Head of caudate nucleus (tissue), 42 donors: ENCODE data around the gene TNKS2.
"Not testable (repeated sequence)": the region's sequence is repeated elsewhere in the genome, so short reads cannot be mapped to it uniquely, and the experiment has no call there.

Experiments used
- DNase-seq, 42 donors: peaks; one replicate each; pipeline versions ENCODE4 v3.0.0 to v3.0.0-alpha.2; 2020 to 2021; ENCODE audit warnings: mixed read lengths in 7 of 42
- intact Hi-C: fragments of 100-400 bp; cut with DNase I; formaldehyde crosslinking; loops from one replicate; pipeline ENCODE4 v1.15.0; 2022

The TNKS2 gene

DNA sequence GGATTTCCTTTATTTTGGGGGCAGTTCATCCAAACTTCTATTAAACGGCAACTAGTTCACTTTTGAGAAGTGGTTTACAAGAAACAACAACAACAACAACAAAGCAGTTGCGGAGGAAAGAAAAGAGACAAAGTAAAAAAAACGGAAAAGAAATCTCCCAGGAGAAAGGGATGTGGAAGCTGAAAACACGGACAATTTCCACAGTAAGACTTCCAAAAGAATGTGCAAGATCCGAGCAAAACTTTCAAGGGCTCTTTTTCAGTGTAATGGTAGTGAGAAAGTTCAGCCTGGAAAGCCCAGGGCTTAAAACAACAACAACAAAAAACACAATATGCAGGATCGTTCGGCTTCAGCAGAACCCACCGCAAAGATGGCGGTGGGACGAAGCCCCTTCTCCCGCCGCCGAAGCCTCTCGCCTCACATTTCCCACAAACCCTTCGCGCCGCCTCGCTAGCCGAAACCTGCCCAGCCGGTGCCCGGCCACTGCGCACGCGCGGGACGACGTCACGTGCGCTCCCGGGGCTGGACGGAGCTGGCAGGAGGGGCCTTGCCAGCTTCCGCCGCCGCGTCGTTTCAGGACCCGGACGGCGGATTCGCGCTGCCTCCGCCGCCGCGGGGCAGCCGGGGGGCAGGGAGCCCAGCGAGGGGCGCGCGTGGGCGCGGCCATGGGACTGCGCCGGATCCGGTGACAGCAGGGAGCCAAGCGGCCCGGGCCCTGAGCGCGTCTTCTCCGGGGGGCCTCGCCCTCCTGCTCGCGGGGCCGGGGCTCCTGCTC is at the start of gene TNKS2:
Gene TNKS2, plus strand, starts transcription at position 553 of the 775 bp plus-strand sequence. CDS start 265 bp downstream, outside the sequence.
- DNase-seq: peak; percentile 68 to 96 (median 91)
- intact Hi-C loops: loop anchor here (5.0 to 10.0 kb wide), 3 partner anchors 109 to 163 kb away; partner anchors contain the start of genes BTAF1, FGFBP3 and PPP1R3C

DNA sequence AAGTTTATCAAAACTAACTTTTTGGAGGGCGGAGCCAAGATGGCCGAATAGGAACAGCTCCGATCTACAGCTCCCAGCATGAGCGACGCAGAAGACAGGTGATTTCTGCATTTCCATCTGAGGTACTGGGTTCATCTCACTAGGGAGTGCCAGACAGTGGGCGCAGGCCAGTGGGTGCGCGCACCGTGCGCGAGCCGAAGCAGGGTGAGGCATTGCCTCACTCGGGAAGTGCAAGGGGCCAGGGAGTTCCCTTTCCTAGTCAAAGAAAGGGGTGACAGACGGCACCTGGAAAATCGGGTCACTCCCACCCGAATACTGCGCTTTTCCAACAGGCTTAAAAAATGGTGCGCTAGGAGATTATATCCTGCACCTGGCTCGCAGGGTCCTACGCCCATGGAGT is 48.6 kb upstream of the TNKS2 start:
- DNase-seq, intact Hi-C loops: not testable (repeated sequence)

DNA sequence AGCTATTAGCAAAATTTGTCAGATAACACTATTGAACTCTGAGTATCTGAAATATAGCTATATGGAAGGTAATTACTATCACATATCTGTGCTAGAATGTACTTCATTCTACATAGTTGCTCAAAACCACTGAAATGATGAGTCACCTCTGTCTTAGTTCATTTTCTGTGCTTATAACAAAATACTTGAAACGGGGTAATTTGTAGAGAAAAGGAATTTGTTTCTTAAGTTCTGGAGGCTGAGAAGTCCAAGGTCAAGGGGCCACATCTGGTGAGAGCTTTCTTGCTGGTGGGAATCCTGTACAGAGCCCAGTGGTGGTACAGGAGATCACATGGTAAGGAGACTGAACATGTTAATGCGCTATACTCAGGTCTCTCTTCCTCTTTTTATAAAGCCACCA is 41.9 kb upstream of the TNKS2 start:
- intact Hi-C loops: no loop called here

DNA sequence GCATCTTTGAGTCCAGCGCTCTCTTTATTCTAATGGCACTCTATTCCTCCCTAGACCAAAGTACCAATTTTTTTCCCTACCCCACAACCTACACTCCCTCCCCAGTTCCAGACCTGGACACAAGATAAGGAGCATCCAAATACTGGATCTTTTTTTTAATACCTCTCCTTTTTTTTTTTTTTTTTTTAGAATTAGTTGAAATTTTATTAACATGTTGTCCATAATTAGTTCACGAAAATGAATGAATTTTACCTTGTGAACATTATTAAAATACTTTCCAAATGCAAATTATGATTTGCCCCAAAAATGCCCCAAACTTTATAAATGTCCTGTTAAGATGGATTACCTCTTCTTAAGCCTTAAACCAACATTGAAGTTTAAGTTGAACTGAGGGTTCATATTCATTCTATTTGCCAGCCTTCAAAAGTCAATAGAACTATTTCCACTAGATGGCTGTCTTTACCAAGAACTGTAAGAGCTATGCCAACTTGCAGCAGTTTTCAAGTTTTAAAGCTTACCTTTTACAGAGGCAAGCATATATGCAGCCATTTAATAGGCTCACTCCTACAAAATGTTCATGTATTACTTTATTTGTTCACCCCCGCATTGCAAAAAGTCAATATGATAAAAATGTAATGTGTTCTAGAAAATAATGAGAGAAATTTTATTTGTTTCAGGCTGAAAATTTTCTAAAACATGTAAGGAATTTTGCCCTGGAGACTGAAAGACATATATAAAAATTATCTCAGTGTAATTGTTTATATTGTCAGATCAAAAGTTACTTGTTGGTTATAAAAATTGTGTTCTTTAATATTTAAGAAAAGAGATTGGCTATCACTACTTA is 39.7 kb upstream of the TNKS2 start:
- peak in 1 of 42 donors; percentile 13 for DNase-seq
- intact Hi-C loops: loop anchor here (2.0 kb wide), 1 partner anchor 154 kb away; no protein-coding TSS in a partner anchor

More for the DNA sequence above, 41.9 kb upstream of the TNKS2 start:
- no peak for DNase-seq

DNA sequence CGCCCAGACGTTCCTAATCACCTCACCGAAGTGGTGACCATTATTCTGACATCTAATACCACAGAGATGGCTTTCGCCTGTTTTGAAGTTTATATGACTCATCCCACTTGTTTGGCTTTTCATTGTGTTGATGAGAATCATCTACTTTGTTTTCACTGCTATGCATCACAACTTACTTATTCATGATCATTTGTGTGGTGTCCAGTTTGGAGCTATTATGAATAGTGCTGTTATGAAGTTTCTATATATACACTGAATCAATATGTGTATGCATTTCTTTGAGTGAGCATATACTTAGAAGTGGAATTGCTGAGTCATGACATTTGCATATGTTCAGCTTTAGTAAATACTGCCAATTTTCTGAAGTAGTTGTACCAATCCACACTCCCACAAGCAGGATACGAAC is 38.6 kb upstream of the TNKS2 start:
- intact Hi-C loops: loop anchor here (2.0 kb wide), 1 partner anchor 153 kb away; no protein-coding TSS in a partner anchor
- DNase-seq: no peak

DNA sequence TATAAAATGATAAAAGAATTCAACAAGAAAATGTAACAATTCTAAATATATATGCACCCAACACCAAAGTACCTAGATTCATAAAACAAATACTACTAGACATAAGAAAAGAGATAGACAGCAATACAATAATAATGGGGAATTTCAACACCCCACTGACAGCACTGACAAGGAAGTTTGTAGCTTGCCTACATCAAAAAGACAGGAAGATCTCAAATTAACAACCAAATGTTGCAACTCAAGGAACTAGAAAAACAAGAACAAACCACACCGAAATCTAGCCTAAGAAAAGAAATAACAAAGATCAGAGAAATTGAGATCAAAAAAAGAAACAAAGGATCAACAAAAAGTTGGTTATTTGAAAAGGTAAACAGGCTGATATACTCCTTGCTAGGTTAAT is 36.5 kb upstream of the TNKS2 start:
- intact Hi-C loops: no loop called here
- DNase-seq: no peak

DNA sequence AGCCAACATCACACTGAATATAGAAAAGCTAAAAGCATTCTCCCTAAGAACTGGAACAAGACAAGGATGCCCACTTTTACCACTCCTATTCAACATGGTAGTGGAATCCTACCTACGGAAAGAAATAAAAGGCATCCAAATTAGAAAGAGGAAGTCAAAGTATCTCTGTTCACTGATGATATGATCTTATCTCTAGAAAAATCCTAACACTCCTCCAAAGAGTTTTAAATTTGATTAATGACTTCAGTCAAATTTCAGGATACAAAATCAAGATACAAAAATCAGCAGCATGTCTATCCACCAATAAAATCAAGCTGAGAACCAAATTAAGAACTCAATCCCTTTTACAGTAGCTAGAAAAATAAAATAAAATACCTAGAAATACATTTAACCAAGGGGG is 35.3 kb upstream of the TNKS2 start:
- intact Hi-C loops: no loop called here
- no peak for DNase-seq

DNA sequence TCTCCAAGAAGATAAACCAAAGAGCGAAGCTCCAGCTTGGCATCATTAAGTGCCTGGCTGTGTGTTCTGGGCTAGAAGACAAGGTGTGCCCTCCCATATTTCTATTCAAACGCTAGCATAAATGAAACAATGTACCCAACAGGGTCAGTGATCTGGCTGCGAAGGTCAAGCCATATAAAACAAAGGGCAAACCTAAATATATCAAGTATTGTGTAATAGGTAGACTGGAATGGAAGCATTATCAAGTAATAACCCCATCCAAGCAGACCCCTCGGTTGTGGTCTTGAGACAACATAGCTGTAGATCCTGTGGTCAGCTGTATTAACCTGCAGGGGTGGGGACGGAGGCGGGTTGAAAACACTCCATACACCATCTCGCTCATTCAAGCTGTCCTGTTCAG is 31.6 kb upstream of the TNKS2 start:
- no peak for DNase-seq

DNA sequence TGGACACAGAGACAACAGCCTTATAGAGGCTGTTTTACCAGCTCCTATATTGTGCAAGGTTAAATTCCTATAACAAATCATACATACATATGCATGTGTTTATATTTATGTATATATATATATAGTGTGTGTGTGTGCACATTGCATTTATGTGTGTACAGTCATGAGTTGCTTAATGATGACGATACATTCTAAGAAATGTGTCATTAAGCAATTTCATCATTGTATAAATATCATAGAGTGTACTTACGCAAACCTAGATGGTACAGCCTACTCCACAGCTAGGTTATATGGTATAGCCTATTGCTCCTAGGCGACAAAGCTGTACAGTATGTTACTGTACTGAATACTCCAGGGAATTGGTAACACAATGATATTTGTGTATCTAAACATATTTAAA is 30.1 kb upstream of the TNKS2 start:
- intact Hi-C loops: no loop called here
- no peak for DNase-seq

More for the DNA sequence above, 31.6 kb upstream of the TNKS2 start:
- intact Hi-C loops: no loop called here

DNA sequence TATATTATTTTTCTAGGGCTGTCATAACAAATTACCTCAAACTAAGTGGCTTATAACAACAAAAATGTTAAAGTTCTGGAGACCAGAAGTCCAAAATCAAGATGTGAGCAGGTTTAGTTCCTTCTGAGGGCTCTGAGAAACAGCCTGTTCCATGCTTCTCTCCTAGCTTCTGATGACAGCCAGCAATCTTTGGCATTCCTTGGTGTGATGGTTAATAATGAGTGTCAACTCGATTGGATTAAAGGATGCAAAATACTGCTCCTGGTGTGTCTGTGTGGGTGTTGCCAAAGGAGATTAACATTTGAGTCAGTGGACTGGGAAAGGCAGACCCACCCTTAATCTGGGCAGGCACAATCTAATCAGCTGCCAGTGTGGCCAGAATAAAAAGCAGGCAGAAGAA is 26.3 kb upstream of the TNKS2 start:
- no peak for DNase-seq
- intact Hi-C loops: no loop called here

DNA sequence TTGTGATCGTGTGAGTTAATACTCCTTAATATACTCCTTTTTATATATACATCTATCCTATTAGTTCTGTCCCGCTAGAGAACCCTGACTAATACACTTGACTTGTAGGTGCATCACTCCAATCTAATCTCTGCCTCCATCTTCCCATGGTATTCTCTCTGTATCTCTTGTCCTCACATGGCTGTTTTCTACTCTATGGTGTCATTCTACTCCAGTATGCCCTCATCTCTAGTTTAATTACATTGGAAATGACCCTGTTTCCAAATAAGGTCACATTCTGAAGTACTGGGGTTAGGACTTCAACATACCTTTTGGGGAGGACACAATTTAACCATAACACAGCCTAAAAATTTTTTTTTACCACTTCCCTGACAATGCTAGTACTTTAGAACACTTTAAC is 25.8 kb upstream of the TNKS2 start:
- intact Hi-C loops: no loop called here
- no peak for DNase-seq

DNA sequence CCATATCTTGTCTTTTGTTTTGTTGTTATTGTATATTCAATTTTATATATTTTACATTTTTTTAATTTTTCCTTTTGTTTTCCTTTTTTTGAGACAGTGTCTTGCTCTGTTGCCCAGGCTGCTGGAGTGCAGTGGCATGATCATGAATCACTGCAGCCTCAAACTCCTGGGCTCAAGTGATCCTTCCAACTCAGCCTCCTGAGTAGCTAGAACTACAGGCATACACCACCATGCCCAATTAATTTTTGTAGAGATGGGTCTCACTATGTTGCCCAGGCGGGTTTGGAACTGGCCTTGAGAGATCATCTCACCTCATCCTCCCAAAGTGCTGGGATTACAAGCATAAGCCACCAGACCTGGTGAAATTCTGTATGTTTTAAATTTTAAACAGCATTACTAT is 25.4 kb upstream of the TNKS2 start:
- intact Hi-C loops: no loop called here
- no peak for DNase-seq

DNA sequence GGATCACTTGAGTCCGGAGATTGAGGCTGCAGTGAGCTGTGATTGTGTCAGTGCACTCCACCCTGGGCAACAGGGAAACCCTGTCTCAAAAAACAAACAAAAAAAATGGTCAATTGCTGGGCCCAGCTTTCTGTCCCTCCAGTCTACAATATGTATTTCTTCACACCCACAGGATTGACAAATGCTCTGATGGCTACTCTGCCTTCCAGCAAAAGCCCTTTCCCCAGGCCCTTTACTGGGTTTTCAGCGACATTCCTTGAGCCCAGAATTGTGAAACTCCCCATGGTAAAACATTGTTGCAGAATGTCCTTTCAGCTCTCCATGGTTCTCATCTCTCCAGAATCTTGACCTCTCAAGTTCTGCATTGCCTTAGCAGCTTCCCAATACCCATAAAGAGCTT is 23.7 kb upstream of the TNKS2 start:
- no peak for DNase-seq
- intact Hi-C loops: no loop called here

DNA sequence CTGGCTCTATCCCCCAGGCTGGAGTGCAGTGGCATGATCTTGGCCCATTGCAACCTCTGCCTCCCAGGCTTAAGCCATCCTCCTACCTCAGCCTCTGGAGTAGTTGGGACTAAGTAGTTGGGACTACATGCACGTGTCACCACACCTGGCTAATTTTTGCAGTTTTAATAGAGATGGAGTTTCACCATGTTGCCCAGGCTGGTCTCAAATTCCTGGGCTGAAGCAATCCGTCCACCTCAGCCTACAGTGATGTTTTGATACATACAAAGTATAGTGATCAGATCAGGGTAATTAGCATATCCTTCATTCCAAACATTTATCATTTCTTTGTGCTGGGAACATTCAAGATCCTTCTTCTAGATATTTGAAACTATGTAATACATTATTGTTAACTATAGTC is 22.5 kb upstream of the TNKS2 start:
- no peak for DNase-seq
- intact Hi-C loops: no loop called here

DNA sequence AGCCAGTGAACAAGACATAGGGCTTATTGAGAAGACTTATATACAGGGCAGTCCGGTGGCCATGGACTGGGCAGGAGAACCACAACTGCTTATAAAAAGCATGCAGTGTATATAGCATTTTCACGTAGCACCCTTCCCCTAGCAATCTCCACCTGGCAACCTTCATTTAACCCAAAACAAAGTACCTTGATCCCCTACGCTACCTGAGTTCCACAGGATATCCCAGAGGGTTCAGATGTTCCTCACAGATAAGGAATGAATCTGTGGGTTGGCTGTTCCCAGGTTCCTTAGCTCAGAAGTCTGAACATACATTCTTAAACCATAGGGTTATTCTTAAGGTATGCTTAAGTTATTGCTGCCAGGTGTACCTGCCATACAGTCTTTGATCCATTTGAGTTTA is 22.0 kb upstream of the TNKS2 start:
- intact Hi-C loops: no loop called here
- no peak for DNase-seq

DNA sequence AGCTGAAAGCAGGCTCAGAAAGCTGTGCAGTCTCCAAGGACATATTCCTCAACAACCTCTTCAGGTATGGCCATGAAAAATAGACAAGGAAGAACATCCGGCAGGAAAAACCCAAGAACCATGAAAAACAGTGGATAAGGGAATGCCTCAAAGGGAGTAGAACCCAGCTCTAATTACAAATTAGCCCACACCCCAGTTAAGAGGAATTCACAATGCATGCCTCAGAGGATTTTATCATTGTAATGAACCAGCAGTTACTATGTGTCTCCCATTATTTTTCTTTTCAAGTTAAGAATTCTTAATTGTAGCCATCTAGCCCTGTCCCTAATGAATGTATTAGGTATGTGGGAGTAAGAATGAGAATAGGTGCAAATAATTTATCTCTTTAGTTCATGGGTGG is 19.7 kb upstream of the TNKS2 start:
- DNase-seq: no peak
- intact Hi-C loops: no loop called here

DNA sequence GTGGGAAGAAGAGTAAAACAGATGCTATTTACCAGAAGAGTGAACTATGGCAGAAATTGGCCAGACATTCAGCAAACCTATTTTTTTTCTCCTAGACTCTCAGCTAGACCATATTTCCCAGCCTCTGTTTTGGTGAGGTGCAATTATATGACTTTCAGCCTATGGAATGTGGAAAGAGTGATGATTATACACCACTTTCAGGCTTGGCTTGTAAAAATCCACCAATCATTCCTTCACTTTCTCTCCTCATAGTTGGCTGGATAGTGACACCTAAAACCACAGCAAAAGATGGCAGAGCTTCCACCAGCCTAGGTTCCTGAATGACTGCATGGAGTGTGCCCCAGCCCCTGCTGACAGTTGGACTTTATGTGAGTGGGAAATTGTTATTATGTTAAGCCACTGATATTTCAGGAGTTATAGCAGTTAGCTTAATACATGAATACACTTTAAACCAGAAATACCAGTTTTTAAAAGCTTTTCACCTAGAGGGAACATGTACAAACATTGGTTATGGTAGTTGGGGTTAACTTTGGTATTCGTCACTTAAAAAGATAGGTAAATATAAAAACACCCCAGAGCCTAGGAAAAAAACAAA is 19.1 kb upstream of the TNKS2 start:
- no peak for DNase-seq
- intact Hi-C loops: no loop called here

DNA sequence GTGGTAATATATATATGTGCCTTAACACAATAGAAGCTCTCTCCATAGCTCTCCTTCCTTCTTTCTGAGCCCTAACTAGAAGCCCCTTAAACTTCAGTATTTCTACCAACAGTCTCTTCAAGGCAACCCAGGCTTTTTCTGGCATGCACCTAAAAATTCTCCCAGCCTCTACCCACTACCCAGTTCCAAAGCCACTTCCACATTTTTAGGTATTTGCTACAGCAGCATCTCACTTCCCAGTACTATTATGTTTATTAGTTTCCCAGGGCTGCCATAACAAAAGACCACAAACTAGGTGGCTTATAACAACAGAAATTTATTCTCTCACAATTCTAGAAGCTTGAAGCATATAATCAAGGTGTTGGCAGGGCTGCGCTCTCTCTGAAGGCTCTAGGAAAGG is 15.7 kb upstream of the TNKS2 start:
- intact Hi-C loops: no loop called here
- DNase-seq: no peak

DNA sequence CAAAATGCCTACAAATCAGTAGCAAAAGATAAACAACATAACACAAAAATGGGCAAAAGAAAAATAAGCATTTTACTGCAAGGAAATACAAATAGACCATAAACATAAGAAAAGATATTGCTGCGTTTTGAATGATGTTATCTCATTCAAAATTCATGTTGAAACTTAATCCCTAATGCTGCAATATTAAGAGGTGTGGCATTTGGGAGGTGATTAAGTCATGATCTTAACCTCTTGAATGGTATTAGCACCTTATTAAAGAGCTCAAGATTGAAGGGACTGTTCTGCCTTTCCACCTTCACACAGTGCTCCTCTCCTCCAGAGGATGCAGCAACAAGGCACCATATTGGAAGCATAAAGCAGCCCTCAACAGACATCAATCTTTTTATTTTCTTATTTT is 12.4 kb upstream of the TNKS2 start:
- DNase-seq: no peak
- intact Hi-C loops: no loop called here

DNA sequence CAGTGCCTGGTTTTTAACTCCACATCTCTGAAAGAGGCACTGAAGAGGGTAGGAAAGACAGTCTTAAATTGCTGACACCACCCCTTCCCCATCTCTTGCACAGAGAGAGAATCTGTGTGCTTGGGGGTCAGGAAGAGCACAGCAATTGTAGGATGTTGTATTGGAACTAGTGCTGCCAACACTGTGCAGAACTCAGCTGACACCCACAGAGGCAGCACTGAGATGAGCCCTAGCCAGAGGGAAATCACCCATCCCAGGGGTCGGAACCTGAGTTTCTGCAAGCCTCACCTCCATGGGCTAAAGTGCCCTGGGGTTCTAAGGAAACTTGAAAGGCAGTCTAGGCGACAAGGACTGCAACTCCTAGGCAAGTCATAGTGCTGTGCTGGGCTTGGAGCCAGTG is 11.0 kb upstream of the TNKS2 start:
- intact Hi-C loops: no loop called here
- no peak for DNase-seq
